H9 (cell line): ENCODE results near the gene CRY2. TPM values are rescaled to one million over a fixed set of nuclear protein-coding genes. Genes with fewer than 3 reads are reported as not detected.

Experiments used
- DNase-seq: peaks from one replicate; pipeline ENCODE4 v3.0.0-alpha.2; 2017
- H2AFZ ChIP-seq: one replicate; pipeline ENCODE4 v1.6.1; 2013; ENCODE audit warnings: mild to moderate bottlenecking, low read length, control low read depth, moderate library complexity
- H2AK5ac ChIP-seq: 2 replicates; pipeline ENCODE4 v1.6.1; 2013; ENCODE audit warnings: low read length, control low read depth, mixed read lengths; ENCODE audit not compliant: insufficient read length
- H2BK120ac ChIP-seq: one replicate; pipeline ENCODE4 v1.6.1; 2013; ENCODE audit warnings: low read depth, mild to moderate bottlenecking, low read length, control low read depth, inconsistent platforms; ENCODE audit not compliant: poor library complexity, severe bottlenecking
- H2BK12ac ChIP-seq: 2 replicates; pipeline ENCODE4 v1.6.1; 2013; ENCODE audit warnings: low read length, control low read depth, mixed read lengths, low read depth; ENCODE audit not compliant: insufficient read length
- H2BK15ac ChIP-seq: 2 replicates; pipeline ENCODE4 v1.6.1; 2013; ENCODE audit warnings: low read depth, low read length, control low read depth
- H2BK20ac ChIP-seq: one replicate; pipeline ENCODE4 v1.6.1; 2013; ENCODE audit warnings: low read depth, mild to moderate bottlenecking, low read length, control low read depth, inconsistent platforms; ENCODE audit not compliant: poor library complexity, severe bottlenecking
- H2BK5ac ChIP-seq: 2 replicates; pipeline ENCODE4 v1.6.1; 2013; ENCODE audit warnings: low read length, control low read depth, mixed read lengths; ENCODE audit not compliant: insufficient read length
- H3K14ac ChIP-seq: 2 replicates; pipeline ENCODE4 v1.6.1; 2013; ENCODE audit warnings: low read length, control low read depth; ENCODE audit not compliant: insufficient read depth
- H3K18ac ChIP-seq: 2 replicates; pipeline ENCODE4 v1.6.1; 2013; ENCODE audit warnings: low read depth, mild to moderate bottlenecking, mixed read lengths, low read length, control low read depth; ENCODE audit not compliant: insufficient read length
- H3K23ac ChIP-seq: 2 replicates; pipeline ENCODE4 v1.6.1; 2013; ENCODE audit warnings: low read length, control low read depth, mixed read lengths, low read depth; ENCODE audit not compliant: insufficient read length
- H3K23me2 ChIP-seq: 2 replicates; pipeline ENCODE4 v1.6.1; 2013; ENCODE audit warnings: low read depth, mild to moderate bottlenecking, mixed read lengths, low read length, control low read depth; ENCODE audit not compliant: insufficient read length, poor library complexity, severe bottlenecking
- H3K27ac ChIP-seq: 2 replicates; pipeline ENCODE4 v1.5.1; 2013; ENCODE audit warnings: low read length, control low read depth, mixed read lengths, low read depth; ENCODE audit not compliant: insufficient read length
- H3K27me3 ChIP-seq: 2 replicates; pipeline ENCODE4 v1.6.1; 2013; ENCODE audit warnings: low read length, control low read depth, inconsistent platforms; ENCODE audit not compliant: insufficient read depth
- H3K4ac ChIP-seq: 2 replicates; pipeline ENCODE4 v1.6.1; 2013; ENCODE audit warnings: low read depth, mild to moderate bottlenecking, control low read depth, inconsistent platforms, low read length, moderate library complexity
- H3K4me1 ChIP-seq: 2 replicates; pipeline ENCODE4 v1.6.1; 2013; ENCODE audit warnings: low read length, control low read depth, inconsistent platforms; ENCODE audit not compliant: insufficient read depth
- H3K4me2 ChIP-seq: 2 replicates; pipeline ENCODE4 v1.6.1; 2013; ENCODE audit warnings: low read length, control low read depth, mixed read lengths; ENCODE audit not compliant: insufficient read length, insufficient read depth
- H3K56ac ChIP-seq: 2 replicates; pipeline ENCODE4 v1.6.1; 2013; ENCODE audit warnings: low read depth, mild to moderate bottlenecking, mixed read lengths, low read length, control low read depth; ENCODE audit not compliant: insufficient read length
- H3K79me1 ChIP-seq: 2 replicates; pipeline ENCODE4 v1.6.1; 2013; ENCODE audit warnings: low read depth, mild to moderate bottlenecking, moderate library complexity, low read length, control low read depth, inconsistent platforms; ENCODE audit not compliant: insufficient read depth, poor library complexity, severe bottlenecking
- H3K79me2 ChIP-seq: 2 replicates; pipeline ENCODE4 v1.6.1; 2013; ENCODE audit warnings: low read length, control low read depth, inconsistent platforms; ENCODE audit not compliant: insufficient read depth
- H3K9ac ChIP-seq: 2 replicates; pipeline ENCODE4 v1.6.1; 2013; ENCODE audit warnings: low read length, control low read depth, mixed read lengths; ENCODE audit not compliant: insufficient read length; ENCODE audit errors: extremely low read depth
- H3K9me3 ChIP-seq: one replicate; pipeline ENCODE4 v1.6.1; 2013; ENCODE audit warnings: low read depth, low read length, inconsistent platforms; ENCODE audit not compliant: control insufficient read depth
- H3T11ph ChIP-seq: one replicate; pipeline ENCODE4 v1.6.1; 2013; ENCODE audit warnings: mild to moderate bottlenecking, low read length, control low read depth, inconsistent platforms
- H4K20me1 ChIP-seq: one replicate; pipeline ENCODE4 v1.6.1; 2013; ENCODE audit not compliant: control insufficient read depth, insufficient read length, insufficient read depth
- H4K5ac ChIP-seq: 2 replicates; pipeline ENCODE4 v1.6.1; 2013; ENCODE audit warnings: low read depth, mild to moderate bottlenecking, mixed read lengths, low read length, control low read depth; ENCODE audit not compliant: insufficient read length
- H4K8ac ChIP-seq: replicated peaks from 2 replicates; pipeline ENCODE4 v1.6.1; 2013; ENCODE audit warnings: low read length, control low read depth, mixed read lengths, low read depth; ENCODE audit not compliant: insufficient read length
- H4K91ac ChIP-seq: 2 replicates; pipeline ENCODE4 v1.6.1; 2013; ENCODE audit warnings: low read depth, mild to moderate bottlenecking, moderate library complexity, mixed read lengths, low read length, control low read depth; ENCODE audit not compliant: insufficient read length
- H3K27ac Mint-ChIP-seq, 3 experiments: 2 replicates in 2 of 3; 3 replicates in 1 of 3; pipeline ENCODE4 v1.8.0; 2020 to 2021; ENCODE audit warnings: mixed read lengths in 3 of 3, mild to moderate bottlenecking in 1 of 3, moderate library complexity in 1 of 3
- H3K27me3 Mint-ChIP-seq: 2 replicates; pipeline ENCODE4 v1.8.0; 2021; ENCODE audit warnings: low read depth, mild to moderate bottlenecking, moderate library complexity, mixed read lengths
- H3K36me3 Mint-ChIP-seq, 3 experiments: 2 replicates in 2 of 3; 3 replicates in 1 of 3; pipeline ENCODE4 v1.8.0; 2020 to 2021; ENCODE audit warnings: low read depth in 3 of 3, mixed read lengths in 3 of 3; ENCODE audit not compliant: insufficient read depth in 1 of 3
- H3K4me1 Mint-ChIP-seq, 2 experiments: 2 replicates each; pipeline ENCODE4 v1.8.0; 2020; ENCODE audit warnings: mixed read lengths in 2 of 2
- H3K4me3 Mint-ChIP-seq, 2 experiments: 2 replicates in 1 of 2; 3 replicates in 1 of 2; pipeline ENCODE4 v1.8.0; 2020 to 2021; ENCODE audit warnings: mild to moderate bottlenecking in 2 of 2, mixed read lengths in 2 of 2, moderate library complexity in 1 of 2
- H3K9me3 Mint-ChIP-seq, 2 experiments: 2 replicates in 1 of 2; 3 replicates in 1 of 2; pipeline ENCODE4 v1.8.0; 2020; ENCODE audit warnings: mild to moderate bottlenecking in 2 of 2, mixed read lengths in 2 of 2, moderate library complexity in 1 of 2
- WGBS: extraction: QIAGEN DNeasy Blood & Tissue Kit; methylation state at CpG from one replicate; pipeline ENCODE4 v1.1.7; 2013; ENCODE audit warnings: missing lambda C conversion rate, low lambda C conversion rate, mixed read lengths; ENCODE audit not compliant: insufficient read length; ENCODE audit errors: extremely low coverage; 5-methylcytosine and 5-hydroxymethylcytosine counted together
- total RNA-seq: library from RNA; stranded (reverse); gene quantifications from 2 replicates; pipeline ENCODE4 v1.2.1, GENCODE V29; 2021
- TF ChIP-seq, protein P1 (sequence below): fragments of 200-600 bp; sonication (generic); conservative IDR thresholded peaks from 3 replicates; pipeline ENCODE4 v1.8.0; 2021; ENCODE audit warnings: antibody characterized with exemption, mild to moderate bottlenecking

The CRY2 gene
- total RNA-seq, 1 experiment from 2014 or later: 14.4 TPM

- peak overlapping the region; percentile 89 for H3K4me2 ChIP-seq
- no CpG with 5 or more reads among the region's 16 CpGs for WGBS
- peaks cover 28 to 37% of the 10 kb centered on the region in 2 experiments for H3K4me1 Mint-ChIP-seq
- no peak overlapping the region for H4K5ac ChIP-seq
- H3K27me3 ChIP-seq: no peaks in the 10 kb centered on the region; the same call in 1 of the 2 replicates
- no peaks in the 10 kb centered on the region for H3K79me2 ChIP-seq
- no peak overlapping the region for H3T11ph ChIP-seq
- no peak overlapping the region for H4K8ac ChIP-seq
- no peak overlapping the region for H3K14ac ChIP-seq
- no peak overlapping the region for H2AFZ ChIP-seq
- H3K27ac ChIP-seq: no peak overlapping the region
- H3K9me3 Mint-ChIP-seq: no peaks in the 10 kb centered on the region; a peak in 1 of 5 replicates
- no peak for DNase-seq
- no peak overlapping the region for H2AK5ac ChIP-seq
- TF ChIP-seq, protein P1, sequence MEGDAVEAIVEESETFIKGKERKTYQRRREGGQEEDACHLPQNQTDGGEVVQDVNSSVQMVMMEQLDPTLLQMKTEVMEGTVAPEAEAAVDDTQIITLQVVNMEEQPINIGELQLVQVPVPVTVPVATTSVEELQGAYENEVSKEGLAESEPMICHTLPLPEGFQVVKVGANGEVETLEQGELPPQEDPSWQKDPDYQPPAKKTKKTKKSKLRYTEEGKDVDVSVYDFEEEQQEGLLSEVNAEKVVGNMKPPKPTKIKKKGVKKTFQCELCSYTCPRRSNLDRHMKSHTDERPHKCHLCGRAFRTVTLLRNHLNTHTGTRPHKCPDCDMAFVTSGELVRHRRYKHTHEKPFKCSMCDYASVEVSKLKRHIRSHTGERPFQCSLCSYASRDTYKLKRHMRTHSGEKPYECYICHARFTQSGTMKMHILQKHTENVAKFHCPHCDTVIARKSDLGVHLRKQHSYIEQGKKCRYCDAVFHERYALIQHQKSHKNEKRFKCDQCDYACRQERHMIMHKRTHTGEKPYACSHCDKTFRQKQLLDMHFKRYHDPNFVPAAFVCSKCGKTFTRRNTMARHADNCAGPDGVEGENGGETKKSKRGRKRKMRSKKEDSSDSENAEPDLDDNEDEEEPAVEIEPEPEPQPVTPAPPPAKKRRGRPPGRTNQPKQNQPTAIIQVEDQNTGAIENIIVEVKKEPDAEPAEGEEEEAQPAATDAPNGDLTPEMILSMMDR: no peak
- no peak overlapping the region for H3K4ac ChIP-seq
- H3K9me3 ChIP-seq: no peaks in the 10 kb centered on the region
- peak overlapping the region; percentile 45 for H3K9ac ChIP-seq
- H4K91ac ChIP-seq: no peak overlapping the region
- H3K4me3 Mint-ChIP-seq: peak overlapping the region; percentile 90 to 96
- H2BK5ac ChIP-seq: no peak overlapping the region
- no peak overlapping the region for H2BK20ac ChIP-seq
- no peak overlapping the region for H2BK12ac ChIP-seq
- H3K27me3 Mint-ChIP-seq: no peaks in the 10 kb centered on the region; the same call in 1 of the 2 replicates
- H2BK120ac ChIP-seq: no peak overlapping the region
- H3K23me2 ChIP-seq: peaks cover 3% of the 10 kb centered on the region
- H3K27ac Mint-ChIP-seq: peak overlapping the region in 1 of 3 experiments; percentile 98; a peak in 1 of 7 replicates
- H3K56ac ChIP-seq: no peak overlapping the region
- no peaks in the 10 kb centered on the region for H4K20me1 ChIP-seq
- peaks cover 5 to 29% (median 16%) of the 10 kb centered on the region in 3 experiments for H3K36me3 Mint-ChIP-seq
- no peak overlapping the region for H3K18ac ChIP-seq
- H3K4me1 ChIP-seq: no peaks in the 10 kb centered on the region
- H2BK15ac ChIP-seq: no peak overlapping the region
- no peak overlapping the region for H3K23ac ChIP-seq
- no peaks in the 10 kb centered on the region for H3K79me1 ChIP-seq
Observed at GRCh38 chr11:45917286-45917622, 70.0 kb downstream of the CRY2 start.
